GM12865 (cell line): Measurements from ENCODE around the gene EEFSEC.

Experiments used
- DNase-seq: peaks from one replicate; pipeline ENCODE4 v3.0.0; 2010; ENCODE audit warnings: low read depth
- H3K4me3 ChIP-seq: 2 replicates; pipeline ENCODE4 v1.5.1; 2011; ENCODE audit warnings: mild to moderate bottlenecking, low read depth, low read length, control low read depth
- TF ChIP-seq, protein P1 (sequence below): IDR thresholded peaks from 2 replicates; pipeline ENCODE4 v1.5.1; 2011; ENCODE audit warnings: low read length, control low read depth, low read depth, inconsistent platforms; ENCODE audit not compliant: insufficient read depth; ENCODE audit errors: missing control alignments

The EEFSEC gene

DNA sequence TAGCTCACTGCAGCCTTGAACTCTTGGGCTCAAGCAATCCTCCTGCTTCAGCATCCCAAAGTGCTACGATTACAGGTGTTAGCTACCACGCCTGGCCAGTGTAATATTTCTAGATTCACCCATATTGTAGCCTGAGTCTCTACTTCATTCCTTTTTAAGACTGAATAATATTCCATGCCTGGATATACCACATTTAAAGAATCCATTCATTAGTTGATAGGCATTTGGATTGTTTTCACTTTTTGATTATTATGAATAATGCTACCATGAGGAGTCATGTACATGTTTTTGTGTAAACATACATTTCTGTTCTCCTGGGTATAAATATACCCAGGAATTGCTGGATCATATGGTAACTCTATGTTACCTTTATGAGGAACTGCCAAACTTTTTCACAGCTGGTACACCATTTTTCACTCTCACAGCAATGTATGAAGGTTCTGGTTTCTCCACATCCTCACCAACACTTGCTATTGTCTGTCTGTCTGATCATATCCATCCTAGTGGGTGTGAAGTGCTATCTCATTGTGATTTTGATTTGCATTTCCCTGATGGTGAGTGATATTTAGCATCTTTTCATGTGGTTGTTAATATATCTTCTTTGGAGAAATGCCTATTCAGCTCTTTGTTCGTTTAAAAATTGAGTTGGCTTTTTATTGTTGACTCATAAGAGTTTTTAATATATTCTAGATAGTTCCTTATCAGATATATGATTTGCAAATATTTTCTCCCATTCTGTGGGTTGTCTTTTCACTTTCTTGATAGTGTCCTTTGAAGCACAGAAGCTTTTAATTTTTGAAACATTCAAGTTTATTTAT, 32.6 kb downstream of the EEFSEC start:
- no peak for DNase-seq
- H3K4me3 ChIP-seq: no peak overlapping the region
- TF ChIP-seq, protein P1, sequence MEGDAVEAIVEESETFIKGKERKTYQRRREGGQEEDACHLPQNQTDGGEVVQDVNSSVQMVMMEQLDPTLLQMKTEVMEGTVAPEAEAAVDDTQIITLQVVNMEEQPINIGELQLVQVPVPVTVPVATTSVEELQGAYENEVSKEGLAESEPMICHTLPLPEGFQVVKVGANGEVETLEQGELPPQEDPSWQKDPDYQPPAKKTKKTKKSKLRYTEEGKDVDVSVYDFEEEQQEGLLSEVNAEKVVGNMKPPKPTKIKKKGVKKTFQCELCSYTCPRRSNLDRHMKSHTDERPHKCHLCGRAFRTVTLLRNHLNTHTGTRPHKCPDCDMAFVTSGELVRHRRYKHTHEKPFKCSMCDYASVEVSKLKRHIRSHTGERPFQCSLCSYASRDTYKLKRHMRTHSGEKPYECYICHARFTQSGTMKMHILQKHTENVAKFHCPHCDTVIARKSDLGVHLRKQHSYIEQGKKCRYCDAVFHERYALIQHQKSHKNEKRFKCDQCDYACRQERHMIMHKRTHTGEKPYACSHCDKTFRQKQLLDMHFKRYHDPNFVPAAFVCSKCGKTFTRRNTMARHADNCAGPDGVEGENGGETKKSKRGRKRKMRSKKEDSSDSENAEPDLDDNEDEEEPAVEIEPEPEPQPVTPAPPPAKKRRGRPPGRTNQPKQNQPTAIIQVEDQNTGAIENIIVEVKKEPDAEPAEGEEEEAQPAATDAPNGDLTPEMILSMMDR: no peak

DNA sequence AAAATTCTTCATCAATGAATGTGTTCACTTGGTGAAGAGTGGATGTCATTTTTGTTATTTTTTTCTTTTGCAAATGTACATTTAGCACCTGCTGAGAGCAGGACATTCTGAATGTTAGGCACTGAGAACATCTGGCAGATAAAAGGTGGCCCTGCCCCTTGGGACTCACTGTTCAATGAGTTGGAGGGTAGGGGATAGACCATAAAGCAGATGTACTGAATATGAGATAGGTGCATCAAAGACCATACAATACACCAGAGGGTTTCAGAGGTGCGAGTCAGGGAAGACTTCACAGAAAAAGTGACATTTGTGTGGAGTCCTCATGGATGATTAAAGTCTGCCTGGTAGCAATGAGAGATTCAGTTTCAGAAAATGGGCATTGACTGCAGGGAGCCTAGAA, 34.2 kb downstream of the EEFSEC start:
- H3K4me3 ChIP-seq: no peak overlapping the region
- no peak for DNase-seq
- TF ChIP-seq, protein P1: no peak

DNA sequence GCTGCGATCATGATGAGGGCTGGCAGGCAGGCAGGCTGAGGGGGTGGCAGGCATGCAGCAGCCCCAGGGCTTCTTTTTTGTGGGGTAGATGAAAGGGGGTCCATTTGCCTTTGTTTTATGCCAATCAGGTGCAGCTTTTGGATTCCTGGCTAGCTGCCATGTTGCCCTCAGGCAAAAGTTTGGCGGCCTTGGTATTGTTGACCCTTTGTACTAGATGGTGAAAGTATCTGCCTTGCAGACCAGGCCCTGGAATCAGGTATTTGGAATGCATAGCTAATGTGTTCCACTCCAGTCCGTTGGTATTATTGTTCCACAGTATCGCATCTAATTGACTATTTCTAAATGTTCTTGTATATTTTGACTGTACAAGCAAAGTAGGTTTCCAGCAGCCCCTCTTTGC, 35.0 kb downstream of the EEFSEC start:
- H3K4me3 ChIP-seq: no peak overlapping the region
- no peak for DNase-seq
- TF ChIP-seq, protein P1: no peak

DNA sequence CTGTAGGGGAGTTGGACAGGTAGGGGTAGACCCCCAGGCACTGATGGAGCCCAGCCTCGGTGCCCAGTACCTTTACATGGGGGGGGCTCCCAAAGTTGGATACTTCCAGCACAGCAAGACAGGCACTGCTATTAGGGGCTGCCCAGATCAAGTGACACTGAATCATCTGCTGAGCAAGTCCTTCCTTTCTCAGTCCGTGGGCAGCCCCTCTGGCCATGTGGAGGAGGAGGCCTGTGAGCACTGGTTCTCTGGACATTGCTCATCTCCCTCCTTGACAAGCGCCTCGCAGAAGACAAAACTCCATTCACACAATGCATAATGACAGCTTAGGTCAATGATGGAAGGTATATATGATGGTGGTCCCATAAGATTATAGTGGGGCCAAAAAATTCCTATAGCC, 35.7 kb downstream of the EEFSEC start:
- TF ChIP-seq, protein P1: no peak
- DNase-seq: no peak
- H3K4me3 ChIP-seq: no peak overlapping the region

DNA sequence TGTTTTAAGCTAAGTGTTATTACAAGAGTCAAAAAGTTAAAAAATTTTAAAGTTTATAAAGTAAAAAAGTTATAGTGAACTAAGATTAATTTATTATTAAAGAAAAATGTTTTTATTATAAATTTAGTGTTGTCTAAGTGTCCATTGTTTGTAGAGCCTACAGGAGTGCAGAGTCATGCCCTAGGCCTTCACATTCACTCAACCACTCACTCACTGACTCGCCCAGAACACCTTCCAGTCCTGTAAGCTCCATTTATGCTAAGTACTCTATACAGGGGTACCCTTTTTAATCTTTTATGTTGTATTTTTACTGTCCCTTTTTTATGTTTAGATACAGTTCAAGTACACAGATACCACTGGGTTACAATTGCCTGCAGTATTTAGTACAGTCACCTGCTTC, 37.2 kb downstream of the EEFSEC start:
- no peak for DNase-seq
- H3K4me3 ChIP-seq: no peak overlapping the region
- TF ChIP-seq, protein P1: no peak

DNA sequence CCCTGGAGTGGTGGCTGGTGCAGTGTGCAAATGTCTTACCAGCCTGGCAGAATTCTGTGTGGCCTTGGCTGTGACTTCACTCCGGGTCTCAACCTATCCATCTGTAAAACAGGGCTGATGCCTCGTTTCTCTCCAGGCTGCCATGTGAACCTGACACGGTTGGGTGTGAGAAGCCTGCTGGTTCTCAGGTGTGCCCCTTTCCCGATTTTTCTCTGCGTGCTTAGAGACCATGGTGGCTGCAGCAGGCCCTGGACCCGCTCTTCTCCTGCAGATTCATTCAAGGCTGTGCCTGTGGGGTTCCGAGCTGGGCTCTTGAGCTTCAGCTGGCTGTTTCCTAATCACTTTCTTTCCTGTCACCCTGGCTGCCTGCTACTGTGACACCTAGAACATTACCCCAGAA, 38.9 kb downstream of the EEFSEC start:
- H3K4me3 ChIP-seq: no peak overlapping the region
- no peak for DNase-seq
- TF ChIP-seq, protein P1: no peak

DNA sequence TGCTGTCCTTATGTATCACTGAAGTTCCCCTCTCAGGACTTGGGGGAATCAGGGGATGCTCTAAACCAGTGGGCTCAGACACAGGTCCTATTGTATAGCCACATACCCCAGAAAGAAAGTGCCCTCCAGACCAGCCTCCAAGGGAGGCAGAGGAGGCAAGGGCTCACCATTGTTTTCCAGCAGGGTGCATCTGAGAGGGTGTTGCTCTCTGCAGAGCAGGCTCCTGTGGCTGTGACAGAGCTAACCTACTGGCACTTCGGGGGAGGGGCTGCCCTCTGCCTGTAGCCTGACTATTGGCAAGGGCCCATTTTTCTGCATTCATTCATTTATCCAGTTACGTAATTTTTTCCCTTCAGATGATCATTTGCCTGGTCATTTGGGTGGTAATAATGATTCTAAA, 39.9 kb downstream of the EEFSEC start:
- DNase-seq: no peak
- TF ChIP-seq, protein P1: no peak
- no peak overlapping the region for H3K4me3 ChIP-seq
